Endodermal cell (in vitro differentiated cells): Measurements from ENCODE around the gene ZNF189. TPM values are rescaled to one million over a fixed set of nuclear protein-coding genes. Genes with fewer than 3 reads are reported as not detected.

ENCODE experiments used
- DNase-seq: peaks from one replicate; pipeline ENCODE4 v3.0.0-alpha.2; 2017
- H3K27ac ChIP-seq: 2 replicates; pipeline ENCODE4 v1.5.1; 2013; ENCODE audit warnings: mild to moderate bottlenecking, low read depth, low read length, moderate library complexity
- H3K27me3 ChIP-seq: 2 replicates; pipeline ENCODE4 v1.6.1; 2013; ENCODE audit warnings: mild to moderate bottlenecking, low read length, moderate library complexity; ENCODE audit not compliant: insufficient read depth, control insufficient read depth, poor library complexity, severe bottlenecking
- H3K36me3 ChIP-seq: 2 replicates; pipeline ENCODE4 v1.7.0; 2013; ENCODE audit warnings: mild to moderate bottlenecking, low read length, moderate library complexity; ENCODE audit not compliant: control insufficient read depth, insufficient read depth
- H3K4me1 ChIP-seq: one replicate; pipeline ENCODE4 v1.7.0; 2013; ENCODE audit warnings: low read length; ENCODE audit not compliant: control insufficient read depth, insufficient read depth
- H3K4me3 ChIP-seq: 2 replicates; pipeline ENCODE4 v1.5.1; 2013; ENCODE audit warnings: mild to moderate bottlenecking, low read length, moderate library complexity
- H3K9ac ChIP-seq: 2 replicates; pipeline ENCODE4 v1.6.1; 2013; ENCODE audit warnings: mild to moderate bottlenecking, low read length, moderate library complexity; ENCODE audit not compliant: poor library complexity, severe bottlenecking; ENCODE audit errors: extremely low read depth
- H3K9me3 ChIP-seq: 2 replicates; pipeline ENCODE4 v1.6.1; 2013; ENCODE audit warnings: mild to moderate bottlenecking, low read length, moderate library complexity; ENCODE audit not compliant: control insufficient read depth
- H3K27ac Mint-ChIP-seq: 2 replicates; pipeline ENCODE4 v1.8.0; 2020; ENCODE audit warnings: mixed read lengths
- H3K27me3 Mint-ChIP-seq: 2 replicates; pipeline ENCODE4 v1.8.0; 2021; ENCODE audit warnings: mild to moderate bottlenecking, mixed read lengths; ENCODE audit not compliant: insufficient read depth
- H3K36me3 Mint-ChIP-seq: 2 replicates; pipeline ENCODE4 v1.8.0; 2020; ENCODE audit warnings: low read depth, mixed read lengths
- H3K4me1 Mint-ChIP-seq: 2 replicates; pipeline ENCODE4 v1.8.0; 2020; ENCODE audit warnings: mixed read lengths
- H3K4me3 Mint-ChIP-seq: 2 replicates; pipeline ENCODE4 v1.8.0; 2020; ENCODE audit warnings: mild to moderate bottlenecking, moderate library complexity, mixed read lengths
- H3K9me3 Mint-ChIP-seq: 2 replicates; pipeline ENCODE4 v1.8.0; 2020; ENCODE audit warnings: mild to moderate bottlenecking, mixed read lengths
- CTCF ChIP-seq: fragments of 200-600 bp; sonication (generic); conservative IDR thresholded peaks from 2 replicates; pipeline ENCODE4 v1.5.0; 2021; ENCODE audit warnings: antibody characterized with exemption, mild to moderate bottlenecking
- WGBS, 2 experiments: methylation state at CpG; one replicate each; pipeline versions ENCODE4 v1.1.5 to v1.1.7; 2013; ENCODE audit warnings: missing lambda C conversion rate in 2 of 2, mixed read lengths in 1 of 2; ENCODE audit not compliant: insufficient coverage in 1 of 2, insufficient read length in 1 of 2; 5-methylcytosine and 5-hydroxymethylcytosine counted together
- total RNA-seq, 2 donors: library from RNA; stranded (reverse); fragmentation: NEBNext Ultra II Directional in 1 of 2; extraction: Animal tissue kit (Norgen Biotek cat#: 25700) in 1 of 2; gene quantifications; 2 replicates in 1 of 2; 3 replicates in 1 of 2; pipeline ENCODE4 v1.2.1, GENCODE V29; 2021

Gene ZNF189
- total RNA-seq, 2 donors from 2014 or later, result 16.0 to 20.5 TPM

- Histone ChIP-seq H3K9ac (no peak overlapping the region), H3K27ac (no peak overlapping the region), H3K36me3 (no peaks in the 10 kb centered on the region), H3K9me3 (no peaks in the 10 kb centered on the region), H3K27me3 (no peaks in the 10 kb centered on the region), H3K4me1 (peaks cover 8% of the 10 kb centered on the region), H3K4me3 (no peak overlapping the region)
- no peak for TF ChIP-seq CTCF
- Mint-ChIP-seq H3K27ac (no peak overlapping the region), H3K27me3 (peaks cover 1% of the 10 kb centered on the region), H3K36me3 (no peaks in the 10 kb centered on the region), H3K9me3 (no peaks in the 10 kb centered on the region), H3K4me1 (peaks cover 17% of the 10 kb centered on the region), H3K4me3 (no peak overlapping the region)
- no peak for DNase-seq
- 0% methylated on average over 1 of the region's 1 CpG; no CpG with 5 or more reads in 1 of the 2 experiments for WGBS, 2 experiments
Observed at GRCh38 chr9:101356619-101357018, 42.0 kb upstream of the ZNF189 start.

GRCh38 chr9:101359679-101360078 is 39.0 kb upstream of the ZNF189 start:
- Histone ChIP-seq H3K36me3 (no peaks in the 10 kb centered on the region), H3K27me3 (no peaks in the 10 kb centered on the region), H3K9me3 (no peaks in the 10 kb centered on the region), H3K9ac (no peak overlapping the region), H3K4me1 (peaks cover 5% of the 10 kb centered on the region), H3K27ac (no peak overlapping the region), H3K4me3 (no peak overlapping the region)
- no peaks in the 10 kb centered on the region for H3K27me3 Mint-ChIP-seq
- no CpG with 5 or more reads among the region's 1 CpG for WGBS, 2 experiments
- H3K36me3 Mint-ChIP-seq, result no peaks in the 10 kb centered on the region
- H3K27ac Mint-ChIP-seq, result no peak overlapping the region
- no peak for DNase-seq
- no peak for TF ChIP-seq CTCF
- H3K4me1 Mint-ChIP-seq, result peaks cover 13% of the 10 kb centered on the region
- H3K9me3 Mint-ChIP-seq, result no peaks in the 10 kb centered on the region
- H3K4me3 Mint-ChIP-seq, result no peak overlapping the region

GRCh38 chr9:101360647-101361046 is 38.0 kb upstream of the ZNF189 start:
- Histone ChIP-seq H3K9ac (no peak overlapping the region), H3K27ac (no peak overlapping the region), H3K4me3 (no peak overlapping the region), H3K27me3 (no peaks in the 10 kb centered on the region), H3K9me3 (no peaks in the 10 kb centered on the region), H3K36me3 (no peaks in the 10 kb centered on the region), H3K4me1 (no peaks in the 10 kb centered on the region)
- DNase-seq, result no peak
- no peak overlapping the region for H3K27ac Mint-ChIP-seq
- peaks cover 3% of the 10 kb centered on the region for H3K4me1 Mint-ChIP-seq
- no peaks in the 10 kb centered on the region for H3K9me3 Mint-ChIP-seq
- H3K27me3 Mint-ChIP-seq, result no peaks in the 10 kb centered on the region
- no peak overlapping the region for H3K4me3 Mint-ChIP-seq
- TF ChIP-seq CTCF, result no peak
- no peaks in the 10 kb centered on the region for H3K36me3 Mint-ChIP-seq
